ENCODE measurements around the gene TNFRSF9.
"Not testable (repeated sequence)": the region's sequence is repeated elsewhere in the genome, so short reads cannot be mapped to it uniquely, and the experiment has no call there.

TNFRSF9 gene

GRCh38 chr1:7940745-7941436, at the start of gene TNFRSF9:
TSS of gene TNFRSF9 (minus strand) at chr1:7940839. CDS start at chr1:7939994, 845 bp downstream.
- DNase-seq = peak; percentile 55

DNA sequence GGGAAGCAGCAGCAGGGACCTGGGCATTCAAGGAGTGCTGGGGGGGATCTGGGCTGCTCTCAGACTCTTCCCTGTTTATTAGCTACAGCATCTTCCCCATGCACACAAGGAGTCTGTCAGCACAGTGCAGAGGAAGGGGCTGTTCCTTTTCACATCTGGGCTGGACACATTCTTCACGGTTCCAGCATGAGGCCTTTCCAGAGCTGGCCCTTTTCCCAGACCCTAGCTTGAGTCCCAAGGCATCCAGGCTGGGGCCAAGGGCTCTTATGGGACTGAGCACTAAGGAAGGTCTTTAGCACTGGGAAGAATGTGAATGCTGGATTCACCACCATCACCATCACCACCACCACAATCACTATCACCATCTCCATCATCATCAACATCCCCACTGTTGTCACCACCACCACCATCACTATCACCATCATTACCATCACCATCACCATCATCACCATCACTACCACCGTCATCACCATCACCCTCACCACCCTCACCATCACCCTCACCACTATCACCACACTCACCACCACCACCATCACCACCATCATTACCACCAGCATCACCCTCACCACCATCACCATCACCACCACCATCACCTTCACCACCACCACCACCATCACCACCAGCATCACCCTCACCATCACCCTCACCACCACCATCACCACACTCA, 49.3 kb upstream of the TNFRSF9 start:
- DNase-seq = no peak

DNA sequence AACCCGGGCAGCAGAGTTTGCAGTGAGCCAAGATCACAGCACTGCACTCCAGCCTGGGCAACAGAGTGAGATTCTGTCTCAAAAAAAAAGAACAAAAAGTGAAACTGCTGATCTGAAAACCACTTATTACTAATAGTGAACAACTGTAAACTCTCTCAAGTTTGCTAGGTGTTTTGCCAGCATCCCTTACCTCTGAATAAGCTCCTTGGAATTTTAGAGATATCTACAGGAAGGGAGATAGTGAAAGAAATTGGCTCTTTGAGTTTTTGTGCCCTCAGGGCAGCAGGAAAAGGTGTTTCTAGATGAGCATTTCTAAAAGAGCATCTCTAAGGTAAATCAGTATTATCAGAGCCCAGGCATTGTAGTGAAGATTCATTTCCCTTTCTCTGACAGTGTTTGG, 47.9 kb upstream of the TNFRSF9 start:
- DNase-seq = no peak

- no peak for DNase-seq
These were observed 46.9 kb upstream of the TNFRSF9 start for GRCh38 chr1:7987528-7987927.

GRCh38 chr1:7985851-7986612, 45.4 kb upstream of the TNFRSF9 start:
- DNase-seq = no peak

DNA sequence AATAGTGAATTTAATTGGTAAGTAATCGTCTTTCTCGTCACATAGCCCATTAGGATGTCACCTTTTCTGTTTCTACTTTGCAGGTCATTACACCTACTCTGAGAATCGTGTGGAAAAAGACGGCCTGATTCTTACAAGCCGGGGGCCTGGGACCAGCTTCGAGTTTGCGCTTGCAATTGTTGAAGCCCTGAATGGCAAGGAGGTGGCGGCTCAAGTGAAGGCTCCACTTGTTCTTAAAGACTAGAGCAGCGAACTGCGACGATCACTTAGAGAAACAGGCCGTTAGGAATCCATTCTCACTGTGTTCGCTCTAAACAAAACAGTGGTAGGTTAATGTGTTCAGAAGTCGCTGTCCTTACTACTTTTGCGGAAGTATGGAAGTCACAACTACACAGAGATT, 44.2 kb upstream of the TNFRSF9 start:
- DNase-seq = no peak

DNA sequence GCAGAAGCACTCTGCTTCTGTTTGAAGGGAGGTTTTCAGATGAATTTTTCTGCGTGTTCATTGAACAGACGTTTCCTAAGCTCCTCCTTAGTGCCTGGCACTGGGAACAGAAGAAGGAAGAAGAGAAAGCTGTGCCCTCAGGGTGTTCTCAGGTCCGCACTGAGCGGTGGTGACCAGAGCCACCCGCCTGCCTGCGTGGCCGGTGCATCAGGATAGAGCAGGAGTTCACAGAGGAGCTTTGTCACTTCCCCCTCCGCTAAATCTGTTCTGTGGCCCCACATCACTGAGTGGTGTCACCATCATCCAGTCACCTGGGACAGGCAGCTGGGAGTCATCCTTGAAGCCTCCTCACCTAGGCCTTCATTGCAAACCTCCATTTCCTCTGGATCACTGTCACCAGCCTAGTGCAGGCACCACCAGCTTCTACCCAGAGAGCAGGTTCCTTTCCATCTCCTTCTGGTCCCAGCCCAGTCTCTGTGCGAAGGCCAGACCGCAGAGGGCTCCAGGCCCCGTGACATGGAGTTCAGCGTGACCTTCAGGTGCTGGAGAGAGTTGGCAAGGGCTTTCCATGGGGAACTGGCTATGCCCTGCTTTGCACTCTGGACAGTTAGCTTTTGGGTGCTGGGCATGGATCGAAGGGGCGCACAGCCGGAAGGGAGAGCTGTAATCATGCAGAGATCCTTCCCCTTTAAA, 42.6 kb upstream of the TNFRSF9 start:
- DNase-seq = no peak

GRCh38 chr1:7980984-7981383, 40.3 kb upstream of the TNFRSF9 start:
- DNase-seq = no peak

DNA sequence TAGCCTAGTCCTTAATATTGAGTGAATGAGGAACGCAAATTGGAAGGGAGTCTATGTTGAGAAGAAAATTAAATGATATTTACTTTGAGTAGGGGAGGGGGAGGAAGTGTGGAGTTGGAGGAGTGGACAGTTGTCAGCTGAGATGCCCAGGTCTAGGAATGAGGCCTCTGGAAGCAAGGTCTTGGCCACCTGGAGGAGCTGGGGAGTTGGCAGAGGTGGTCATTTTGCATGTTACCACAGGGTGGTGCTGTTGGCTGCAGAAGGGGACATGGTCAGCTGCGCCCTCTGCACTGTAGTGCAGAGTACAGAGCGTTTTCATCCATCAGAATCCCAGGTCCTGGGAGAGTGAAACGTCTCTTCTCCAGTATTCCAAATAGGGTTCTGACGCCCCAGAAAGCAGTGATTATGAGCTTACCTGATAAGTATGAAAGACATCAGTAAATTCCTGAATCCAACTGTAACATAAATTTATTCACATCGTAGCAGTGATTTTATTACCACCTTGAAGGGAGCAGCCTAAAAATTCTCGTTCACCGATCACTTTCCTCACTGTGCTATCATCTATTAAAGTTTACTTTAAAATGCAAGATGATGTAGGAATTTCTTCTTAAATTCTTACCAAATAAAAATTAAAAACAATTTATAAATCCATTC, 34.7 kb upstream of the TNFRSF9 start:
- DNase-seq = peak; percentile 22

DNA sequence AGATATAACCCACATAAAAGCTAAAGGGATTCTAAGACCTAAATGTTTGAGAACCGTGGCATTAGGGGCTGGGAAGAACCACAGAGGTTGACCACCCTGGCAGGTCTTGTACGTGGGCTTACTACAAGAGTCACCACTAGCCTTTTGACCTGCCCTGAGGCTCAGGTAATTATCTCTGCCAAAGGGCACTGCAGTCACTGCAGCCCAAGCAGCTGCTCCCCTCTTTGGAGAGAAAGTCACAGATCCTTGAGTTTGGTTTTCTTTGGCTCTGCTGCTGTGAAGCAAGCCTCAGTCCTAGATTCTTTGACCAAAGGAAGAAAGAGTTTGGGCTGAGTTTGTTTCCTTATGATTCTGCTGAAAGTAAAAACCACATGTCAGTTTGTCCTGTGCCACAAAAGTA, 32.4 kb upstream of the TNFRSF9 start:
- DNase-seq = no peak

DNA sequence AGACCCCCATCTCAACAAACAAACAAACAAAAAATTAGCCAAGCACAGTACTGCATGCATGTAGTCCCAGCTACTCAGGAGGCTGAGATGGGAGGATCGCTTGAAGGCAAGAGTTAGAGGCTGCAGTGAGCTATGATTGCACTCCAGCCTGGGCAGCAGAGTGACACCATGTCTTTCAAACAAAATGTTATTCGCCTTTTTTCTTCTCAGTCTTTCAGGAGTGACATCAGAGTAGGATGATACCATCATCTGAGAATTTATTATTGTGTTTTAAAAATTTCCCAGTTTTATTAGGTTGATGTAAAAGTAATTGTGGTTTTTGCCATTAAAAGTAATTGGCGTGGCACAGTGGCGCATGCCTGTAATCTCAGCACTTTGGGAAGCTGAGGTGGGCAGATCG, 31.6 kb upstream of the TNFRSF9 start:
- no peak for DNase-seq

DNA sequence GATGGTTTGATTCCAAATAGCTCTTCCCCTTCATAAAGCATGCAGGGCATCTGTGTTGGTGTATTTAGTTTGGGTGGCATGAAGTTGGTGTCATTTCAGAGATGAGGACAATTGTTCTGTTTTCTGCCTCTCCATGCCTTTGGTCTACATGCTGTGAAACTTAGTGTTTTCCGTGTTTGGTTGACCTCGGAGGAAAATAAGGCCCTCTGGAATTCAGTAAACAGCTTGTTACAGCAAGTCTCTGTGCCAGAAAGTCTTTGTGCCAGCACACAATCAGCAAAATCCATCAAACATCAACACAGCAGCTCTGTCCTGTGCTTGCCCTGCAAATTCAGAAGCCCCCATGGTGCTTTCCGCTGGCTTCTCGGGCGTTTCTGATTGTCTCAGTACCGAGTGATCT, 30.4 kb upstream of the TNFRSF9 start:
- DNase-seq = no peak

DNA sequence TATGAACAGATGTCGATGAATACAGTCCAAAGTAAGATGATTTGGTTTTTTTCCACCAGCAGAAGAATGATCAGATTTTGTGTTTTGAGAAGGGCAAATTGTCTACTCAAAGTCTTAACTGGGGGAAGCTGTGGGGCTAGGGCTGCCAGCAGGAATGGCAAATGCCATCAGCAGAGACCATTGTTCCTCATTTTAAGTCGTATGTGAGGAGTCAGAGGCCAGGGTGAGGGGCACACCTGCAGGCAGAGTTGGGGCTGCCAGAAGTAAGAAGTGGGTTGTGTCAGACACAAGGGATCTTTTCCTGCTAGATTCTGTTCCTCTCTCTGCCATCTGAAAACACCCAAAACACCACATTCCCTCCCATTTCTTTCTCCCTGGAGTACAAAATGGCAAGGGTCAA, 29.6 kb upstream of the TNFRSF9 start:
- no peak for DNase-seq

GRCh38 chr1:7967651-7968050, 27.0 kb upstream of the TNFRSF9 start:
- no peak for DNase-seq

DNA sequence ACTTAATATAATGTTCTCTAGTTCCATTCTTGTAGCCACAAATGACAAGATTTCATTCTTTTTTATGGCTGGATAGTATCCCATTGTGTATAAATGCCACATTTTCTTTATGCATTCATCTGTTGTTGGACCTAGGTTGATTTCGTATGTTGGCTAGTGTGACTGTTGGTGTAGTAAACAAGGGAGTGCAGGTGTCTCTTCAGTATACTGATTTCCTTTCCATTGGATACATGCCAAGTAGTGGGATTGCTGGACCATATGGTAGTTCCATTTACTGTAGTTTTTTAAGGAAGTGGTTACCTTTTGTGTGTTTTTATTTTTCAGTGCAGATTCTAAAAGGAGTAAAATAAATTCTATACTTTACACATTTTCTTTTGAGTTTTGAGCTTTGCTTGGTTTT, 26.6 kb upstream of the TNFRSF9 start:
- DNase-seq = no peak

GRCh38 chr1:7964476-7964875, 23.8 kb upstream of the TNFRSF9 start:
- DNase-seq = no peak

DNA sequence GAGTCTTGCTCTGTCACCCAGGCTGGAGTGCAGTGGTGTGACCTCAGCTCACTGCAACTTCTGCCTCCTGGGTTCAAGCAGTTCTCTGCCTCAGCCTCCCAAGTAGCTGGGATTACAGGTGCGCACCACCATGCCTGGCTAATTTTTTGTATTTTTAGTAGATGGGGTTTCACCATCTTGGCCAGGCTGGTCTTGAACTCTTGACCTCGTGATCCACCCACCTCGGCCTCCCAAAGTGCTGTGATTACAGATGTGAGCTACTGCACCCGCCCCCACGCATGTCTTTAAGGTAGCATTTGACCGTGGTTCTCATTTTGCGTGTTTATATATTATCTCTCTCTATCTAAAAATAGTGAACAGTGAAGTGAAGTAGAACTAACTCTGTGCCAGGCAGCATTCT, 23.2 kb upstream of the TNFRSF9 start:
- DNase-seq = not testable (repeated sequence)

- DNase-seq = not testable (repeated sequence)
These were observed 22.7 kb upstream of the TNFRSF9 start for GRCh38 chr1:7963378-7963730.

GRCh38 chr1:7962636-7963377, 22.2 kb upstream of the TNFRSF9 start:
- no peak for DNase-seq

DNA sequence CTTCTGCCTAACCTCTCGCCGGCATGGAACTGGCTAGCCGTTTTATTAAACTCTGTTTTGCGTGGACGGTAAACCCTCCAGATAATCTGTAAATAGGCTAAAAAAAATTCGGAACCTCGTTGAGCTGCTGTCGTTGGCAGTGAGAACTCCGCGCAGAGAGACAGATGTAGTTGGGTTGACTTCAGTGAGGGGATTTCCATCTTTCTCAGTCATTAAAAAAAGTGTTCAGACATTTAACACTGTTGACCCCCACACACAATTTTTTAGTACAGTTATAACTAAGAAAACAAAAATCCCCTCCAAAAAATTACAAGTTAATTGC, 21.3 kb upstream of the TNFRSF9 start:
- no peak for DNase-seq

GRCh38 chr1:7961216-7962013, 20.8 kb upstream of the TNFRSF9 start, which contains the start of gene PARK7:
TSS of gene PARK7 (plus strand) at chr1:7961711. CDS start at chr1:7962786, 1,075 bp downstream.
- DNase-seq = peak; percentile 100
